ENCODE measurements around the gene RDH12. TPM values are rescaled to one million over a fixed set of nuclear protein-coding genes. Genes with fewer than 3 reads are reported as not detected.
"Not testable (repeated sequence)": the region's sequence is repeated elsewhere in the genome, so short reads cannot be mapped to it uniquely, and the experiment has no call there.

The RDH12 gene
- total RNA-seq, 1 experiment from 2014 or later = not detected

DNA sequence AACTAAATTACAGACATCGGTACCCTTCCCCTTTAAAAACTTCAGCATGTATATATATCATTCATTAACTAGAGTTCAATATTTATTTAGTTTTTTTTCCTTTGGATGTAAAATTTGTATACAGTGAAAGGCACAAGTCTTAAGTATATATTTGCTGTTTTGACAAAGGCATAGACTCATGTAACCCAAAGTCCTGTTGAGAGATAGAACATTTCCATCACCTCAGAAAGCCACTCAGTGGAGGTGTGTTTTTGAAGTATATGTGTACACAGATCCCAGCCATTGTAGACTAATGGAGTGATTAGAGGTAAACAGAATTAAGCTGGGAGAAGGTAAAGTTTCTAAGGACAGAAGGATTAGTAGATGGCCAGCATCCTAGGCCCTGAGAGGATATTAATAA lies 15.4 kb downstream of the RDH12 start:
- H3K27ac ChIP-seq (ENCODE audit: low read depth, low read length, poor library complexity, severe bottlenecking) = no peak overlapping the region
- no peaks in the 10 kb centered on the region for H3K9me3 ChIP-seq (ENCODE audit: low read depth, low read length, poor library complexity, severe bottlenecking)
- TF ChIP-seq, protein P1, sequence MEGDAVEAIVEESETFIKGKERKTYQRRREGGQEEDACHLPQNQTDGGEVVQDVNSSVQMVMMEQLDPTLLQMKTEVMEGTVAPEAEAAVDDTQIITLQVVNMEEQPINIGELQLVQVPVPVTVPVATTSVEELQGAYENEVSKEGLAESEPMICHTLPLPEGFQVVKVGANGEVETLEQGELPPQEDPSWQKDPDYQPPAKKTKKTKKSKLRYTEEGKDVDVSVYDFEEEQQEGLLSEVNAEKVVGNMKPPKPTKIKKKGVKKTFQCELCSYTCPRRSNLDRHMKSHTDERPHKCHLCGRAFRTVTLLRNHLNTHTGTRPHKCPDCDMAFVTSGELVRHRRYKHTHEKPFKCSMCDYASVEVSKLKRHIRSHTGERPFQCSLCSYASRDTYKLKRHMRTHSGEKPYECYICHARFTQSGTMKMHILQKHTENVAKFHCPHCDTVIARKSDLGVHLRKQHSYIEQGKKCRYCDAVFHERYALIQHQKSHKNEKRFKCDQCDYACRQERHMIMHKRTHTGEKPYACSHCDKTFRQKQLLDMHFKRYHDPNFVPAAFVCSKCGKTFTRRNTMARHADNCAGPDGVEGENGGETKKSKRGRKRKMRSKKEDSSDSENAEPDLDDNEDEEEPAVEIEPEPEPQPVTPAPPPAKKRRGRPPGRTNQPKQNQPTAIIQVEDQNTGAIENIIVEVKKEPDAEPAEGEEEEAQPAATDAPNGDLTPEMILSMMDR (conservative IDR thresholded peaks at IDR 0.05; ENCODE audit: low read depth, low read length) = no peak
- no peak for TF ChIP-seq EZH2 (IDR thresholded peaks at IDR 0.05; ENCODE audit: borderline replicate concordance, low read depth, low read length, poor library complexity, severe bottlenecking)
- no peaks in the 10 kb centered on the region for H3K36me3 ChIP-seq (ENCODE audit: insufficient read depth, low read length, poor library complexity, severe bottlenecking)
- POLR2A ChIA-PET (ENCODE audit: low non-redundant PET) = no interaction called here
- CTCF ChIA-PET = no interaction called here
- BruUV-seq (replicated peaks) = no TSS peak
- no peaks in the 10 kb centered on the region for H3K27me3 ChIP-seq (replicated peaks; ENCODE audit: insufficient read depth, low read depth, low read length, poor library complexity)
- H3K4me3 ChIP-seq (ENCODE audit: low read depth, low read length, poor library complexity, severe bottlenecking) = no peak overlapping the region
- H3K4me1 ChIP-seq (ENCODE audit: insufficient read depth, low read length, poor library complexity, severe bottlenecking) = peaks cover 2% of the 10 kb centered on the region
- DNase-seq (ENCODE audit: low spot score) = no peak
- intact Hi-C loops (cut with micrococcal nuclease; ENCODE audit: unreplicated experiment) = no loop called here

DNA sequence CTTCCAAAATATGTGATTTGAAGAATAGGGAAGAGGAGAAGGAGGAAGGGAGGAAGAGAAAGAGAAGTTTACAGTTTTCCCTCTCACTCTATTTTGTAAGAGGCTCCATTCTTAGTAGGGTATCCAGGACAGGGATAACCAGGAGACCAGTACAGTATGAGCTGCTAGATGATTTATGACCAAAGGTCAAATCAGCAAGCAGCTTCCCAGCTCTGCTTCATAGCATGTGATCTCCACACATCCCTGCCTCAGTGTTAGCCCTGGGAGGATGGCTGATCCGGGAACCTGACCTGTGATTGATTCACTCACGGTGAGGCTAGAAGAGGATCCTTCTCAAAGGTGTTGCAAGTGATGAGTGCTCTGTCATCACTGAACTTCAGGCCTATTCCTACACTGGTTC lies 16.6 kb downstream of the RDH12 start:
- Histone ChIP-seq H3K9me3 (ENCODE audit: low read depth, low read length, poor library complexity, severe bottlenecking) (no peaks in the 10 kb centered on the region), H3K4me1 (ENCODE audit: insufficient read depth, low read length, poor library complexity, severe bottlenecking) (peaks cover 3% of the 10 kb centered on the region), H3K36me3 (ENCODE audit: insufficient read depth, low read length, poor library complexity, severe bottlenecking) (no peaks in the 10 kb centered on the region), H3K27ac (ENCODE audit: low read depth, low read length, poor library complexity, severe bottlenecking) (no peak overlapping the region), H3K27me3 (replicated peaks; ENCODE audit: insufficient read depth, low read depth, low read length, poor library complexity) (no peaks in the 10 kb centered on the region), H3K4me3 (ENCODE audit: low read depth, low read length, poor library complexity, severe bottlenecking) (no peak overlapping the region)
- ChIA-PET CTCF (no interaction called here), POLR2A (ENCODE audit: low non-redundant PET) (no interaction called here)
- no peak for TF ChIP-seq EZH2 (IDR thresholded peaks at IDR 0.05; ENCODE audit: borderline replicate concordance, low read depth, low read length, poor library complexity, severe bottlenecking)
- TF ChIP-seq, protein P1 (conservative IDR thresholded peaks at IDR 0.05; ENCODE audit: low read depth, low read length) = no peak
- DNase-seq (ENCODE audit: low spot score) = no peak
- BruUV-seq (replicated peaks) = no TSS peak
- intact Hi-C loops (cut with micrococcal nuclease; ENCODE audit: unreplicated experiment) = no loop called here

DNA sequence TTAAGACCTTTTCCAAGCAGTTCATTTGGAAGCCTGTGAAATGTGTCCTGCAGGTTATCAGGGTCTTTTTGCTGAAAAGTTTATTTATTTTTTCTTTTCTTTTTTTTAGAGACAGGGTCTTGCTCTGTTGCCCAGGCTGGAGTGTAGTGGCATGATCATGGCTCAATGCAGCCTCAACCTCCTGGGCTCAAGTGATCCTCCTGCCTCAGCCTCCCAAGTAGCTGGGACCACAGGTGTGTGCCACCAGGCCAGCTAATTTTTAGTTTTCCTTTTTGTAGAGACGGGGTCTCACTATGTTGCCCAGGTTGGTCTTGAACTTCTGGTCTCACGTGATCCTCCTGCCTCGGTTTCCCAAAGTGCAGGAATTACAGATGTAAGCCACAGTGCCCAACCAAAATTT lies 17.7 kb downstream of the RDH12 start:
- H3K4me1 ChIP-seq (ENCODE audit: insufficient read depth, low read length, poor library complexity, severe bottlenecking); POLR2A ChIA-PET (ENCODE audit: low non-redundant PET); DNase-seq (ENCODE audit: low spot score); H3K27ac ChIP-seq (ENCODE audit: low read depth, low read length, poor library complexity, severe bottlenecking); H3K4me3 ChIP-seq (ENCODE audit: low read depth, low read length, poor library complexity, severe bottlenecking); CTCF ChIA-PET; H3K36me3 ChIP-seq (ENCODE audit: insufficient read depth, low read length, poor library complexity, severe bottlenecking); BruUV-seq (replicated peaks); H3K9me3 ChIP-seq (ENCODE audit: low read depth, low read length, poor library complexity, severe bottlenecking); H3K27me3 ChIP-seq (replicated peaks; ENCODE audit: insufficient read depth, low read depth, low read length, poor library complexity); intact Hi-C loops (cut with micrococcal nuclease; ENCODE audit: unreplicated experiment): not testable (repeated sequence)

DNA sequence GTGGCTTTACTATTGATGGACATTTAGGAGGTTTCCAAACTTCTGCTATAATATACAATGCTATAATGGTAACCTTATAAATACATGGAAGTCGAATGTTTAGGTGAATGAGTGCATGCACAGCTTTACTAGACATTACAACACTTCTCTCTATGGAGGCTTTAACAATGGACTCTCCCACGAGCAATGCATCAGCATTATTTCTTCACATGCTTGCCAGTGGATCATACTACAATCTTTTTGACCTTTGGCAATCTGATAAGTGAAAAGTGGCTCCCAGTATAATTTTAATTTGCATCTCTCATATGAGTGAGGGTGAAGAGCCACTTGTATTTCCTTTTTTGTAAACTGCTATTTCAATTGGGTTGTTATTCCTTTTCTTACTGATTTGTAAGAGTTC lies 18.2 kb downstream of the RDH12 start:
- POLR2A ChIA-PET (ENCODE audit: low non-redundant PET) = no interaction called here
- peaks cover 5% of the 10 kb centered on the region for H3K27me3 ChIP-seq (replicated peaks; ENCODE audit: insufficient read depth, low read depth, low read length, poor library complexity)

More for the DNA sequence above, 18.2 kb downstream of the RDH12 start:
- no peak for DNase-seq (ENCODE audit: low spot score)
- Histone ChIP-seq H3K27ac (ENCODE audit: low read depth, low read length, poor library complexity, severe bottlenecking) (no peak overlapping the region), H3K9me3 (ENCODE audit: low read depth, low read length, poor library complexity, severe bottlenecking) (no peaks in the 10 kb centered on the region), H3K4me3 (ENCODE audit: low read depth, low read length, poor library complexity, severe bottlenecking) (no peak overlapping the region), H3K36me3 (ENCODE audit: insufficient read depth, low read length, poor library complexity, severe bottlenecking) (no peaks in the 10 kb centered on the region), H3K4me1 (ENCODE audit: insufficient read depth, low read length, poor library complexity, severe bottlenecking) (peaks cover 3% of the 10 kb centered on the region)
- intact Hi-C loops (cut with micrococcal nuclease; ENCODE audit: unreplicated experiment) = no loop called here
- CTCF ChIA-PET = no interaction called here
- TF ChIP-seq EZH2 (IDR thresholded peaks at IDR 0.05; ENCODE audit: borderline replicate concordance, low read depth, low read length, poor library complexity, severe bottlenecking) = no peak
- TF ChIP-seq, protein P1 (conservative IDR thresholded peaks at IDR 0.05; ENCODE audit: low read depth, low read length) = no peak
- no TSS peak for BruUV-seq (replicated peaks)

Measured in A673 (cell line).